Urothelium cell line (cell line): Measurements from ENCODE around the gene GIMAP2.

ENCODE experiments used
- DNase-seq: peaks from one replicate; pipeline ENCODE4 v3.0.0; 2011; ENCODE audit warnings: low spot score, mixed read lengths
- FAIRE-seq: peaks from 2 replicates; lab custom pipeline; 2011; peaks lifted over from hg19 to GRCh38; lab: Jason Lieb, UNC

The GIMAP2 gene

GRCh38 chr7:150731916-150732315 lies 46.4 kb downstream of the GIMAP2 start:
- DNase-seq (no peak), FAIRE-seq (no peak)

GRCh38 chr7:150732786-150733481 lies 47.4 kb downstream of the GIMAP2 start:
- FAIRE-seq (no peak), DNase-seq (no peak)

GRCh38 chr7:150733482-150734095 lies 48.1 kb downstream of the GIMAP2 start:
- DNase-seq = no peak

GRCh38 chr7:150734254-150734653 lies 48.7 kb downstream of the GIMAP2 start:
- DNase-seq (no peak), FAIRE-seq (no peak)

More at GRCh38 chr7:150733482-150734095, 48.1 kb downstream of the GIMAP2 start:
- FAIRE-seq = no peak

GRCh38 chr7:150735596-150736358 lies 50.3 kb downstream of the GIMAP2 start:
- no peak for FAIRE-seq
- DNase-seq = no peak

- DNase-seq = no peak
Observed at GRCh38 chr7:150736864-150737263, 51.4 kb downstream of the GIMAP2 start.

GRCh38 chr7:150737265-150738055 lies 52.0 kb downstream of the GIMAP2 start, which contains the start of gene GIMAP5:
GIMAP5 (plus strand) TSS chr7:150737418; CDS start chr7:150740885, 3,467 bp downstream.
- FAIRE-seq = no peak
- DNase-seq = no peak

More at GRCh38 chr7:150736864-150737263, 51.4 kb downstream of the GIMAP2 start:
- no peak for FAIRE-seq

- FAIRE-seq (no peak), DNase-seq (no peak)
Observed at GRCh38 chr7:150738092-150738491, 52.6 kb downstream of the GIMAP2 start.

GRCh38 chr7:150738591-150739001 lies 53.1 kb downstream of the GIMAP2 start:
- FAIRE-seq (no peak), DNase-seq (peak; percentile 16)

GRCh38 chr7:150739033-150739432 lies 53.5 kb downstream of the GIMAP2 start:
- DNase-seq (no peak), FAIRE-seq (no peak)

- DNase-seq (no peak), FAIRE-seq (no peak)
Observed at GRCh38 chr7:150740053-150740452, 54.5 kb downstream of the GIMAP2 start.

GRCh38 chr7:150742286-150742968 lies 56.9 kb downstream of the GIMAP2 start:
- DNase-seq = no peak
- no peak for FAIRE-seq
